NCI-H345 treated with DMSO at 0.1 percent for 48 hours (cell line): ENCODE results near the gene ISOC2.
A peak's percentile ranks its signal among the peaks of the same experiment; 100 is the strongest.

ENCODE experiments used
- DNase-seq: peaks from one replicate; lab custom pipeline; 2025; ENCODE audit not compliant: unreplicated experiment; lab: John Stamatoyannopoulos, UW

The ISOC2 gene

GRCh38 chr19:55490478-55491432 lies 29.3 kb upstream of the ISOC2 start:
- DNase-seq: no peak

- no peak for DNase-seq
These were observed 28.5 kb upstream of the ISOC2 start for GRCh38 chr19:55489711-55490477.

- DNase-seq: no peak
These were observed 27.7 kb upstream of the ISOC2 start for GRCh38 chr19:55488986-55489710.

GRCh38 chr19:55487924-55488687 lies 26.7 kb upstream of the ISOC2 start, which contains the start of gene SSC5D:
Gene SSC5D, plus strand, starts transcription at chr19:55488436. Its CDS starts 154 bp downstream, at chr19:55488590.
- no peak for DNase-seq

- no peak for DNase-seq
These were observed 25.8 kb upstream of the ISOC2 start for GRCh38 chr19:55486971-55487923.

- DNase-seq: no peak
These were observed 24.9 kb upstream of the ISOC2 start for GRCh38 chr19:55486043-55486970.

GRCh38 chr19:55485439-55486011 lies 24.1 kb upstream of the ISOC2 start:
- no peak for DNase-seq

GRCh38 chr19:55484593-55485438 lies 23.4 kb upstream of the ISOC2 start, which contains the start of gene NAT14:
Gene NAT14, plus strand, starts transcription at chr19:55485188. Its CDS starts 521 bp downstream, at chr19:55485709.
- peak; percentile 33 for DNase-seq

- no peak for DNase-seq
These were observed 22.5 kb upstream of the ISOC2 start for GRCh38 chr19:55483706-55484592.

- DNase-seq: no peak
These were observed 21.7 kb upstream of the ISOC2 start for GRCh38 chr19:55482967-55483705.

GRCh38 chr19:55482156-55482961 lies 20.9 kb upstream of the ISOC2 start:
- DNase-seq: no peak

GRCh38 chr19:55481794-55482155 lies 20.3 kb upstream of the ISOC2 start:
- no peak for DNase-seq

- no peak for DNase-seq
These were observed 19.8 kb upstream of the ISOC2 start for GRCh38 chr19:55481148-55481793.
